Kidney (tissue), 22 donors: Measurements from ENCODE around the gene BLOC1S3. TPM values are rescaled to one million over a fixed set of nuclear protein-coding genes. Genes with fewer than 3 reads are reported as not detected.
A peak's percentile ranks its signal among the peaks of the same experiment; 100 is the strongest.

Experiments used
- DNase-seq, 5 donors: peaks; one replicate each; pipeline ENCODE4 v3.0.0-alpha.2; 2013 to 2020
- FAIRE-seq: peaks from 2 replicates; lab custom pipeline; 2012; peaks lifted over from hg19 to GRCh38; lab: Jason Lieb, UNC
- H3K27ac ChIP-seq, 2 donors: one replicate each; pipeline ENCODE4 v1.7.0; 2013; ENCODE audit warnings: low read depth in 2 of 2, low read length in 2 of 2, inconsistent platforms in 1 of 2
- H3K27me3 ChIP-seq: one replicate; pipeline ENCODE4 v1.7.1; 2013; ENCODE audit warnings: low read length, inconsistent platforms; ENCODE audit not compliant: control insufficient read depth, insufficient read depth
- H3K36me3 ChIP-seq, 3 donors: one replicate each; pipeline versions ENCODE4 v1.7.0 to v1.7.1; 2013; ENCODE audit warnings: low read length in 3 of 3, control low read depth in 1 of 3, inconsistent platforms in 1 of 3; ENCODE audit not compliant: insufficient read depth in 3 of 3, control insufficient read depth in 2 of 3
- H3K4me1 ChIP-seq, 3 donors: one replicate each; pipeline versions ENCODE4 v1.7.0 to v1.7.1; 2013; ENCODE audit warnings: low read length in 3 of 3, inconsistent platforms in 1 of 3, low read depth in 1 of 3; ENCODE audit not compliant: control insufficient read depth in 2 of 3, insufficient read depth in 2 of 3
- H3K4me3 ChIP-seq, 3 donors: one replicate each; pipeline versions ENCODE4 v1.7.0 to v1.8.1; 2013; ENCODE audit warnings: low read length in 3 of 3, control low read depth in 1 of 3, inconsistent platforms in 1 of 3
- H3K9ac ChIP-seq, 3 donors: one replicate each; pipeline versions ENCODE4 v1.7.0 to v1.7.1; 2013; ENCODE audit warnings: low read length in 3 of 3, control low read depth in 1 of 3, inconsistent platforms in 1 of 3
- H3K9me3 ChIP-seq, 3 donors: one replicate each; pipeline versions ENCODE4 v1.7.0 to v1.7.1; 2013; ENCODE audit warnings: low read length in 3 of 3, control low read depth in 1 of 3, inconsistent platforms in 1 of 3; ENCODE audit not compliant: control insufficient read depth in 2 of 3, insufficient read depth in 1 of 3
- CTCF ChIP-seq: IDR thresholded peaks from 3 replicates; pipeline ENCODE4 v1.5.1; 2012; ENCODE audit warnings: mild to moderate bottlenecking, moderate library complexity, borderline replicate concordance; ENCODE audit not compliant: insufficient read depth; ENCODE audit errors: extremely low read depth
- intact Hi-C: fragments of 100-400 bp; cut with DNase I; formaldehyde crosslinking; loops from one replicate; pipeline ENCODE4 v1.11.1; 2022
- long read RNA-seq, 10 donors: library from polyadenylated mRNA in 1 of 10; unstranded in 1 of 10; transcript quantifications; one replicate each; pipeline ENCODE4 v2.0.0 and lab custom pipeline, GENCODE V29; 2021 to 2026
- polyA plus RNA-seq: library from polyadenylated mRNA; stranded (reverse); fragments of 350-450 nt; fragmentation: Illumina TruSeq; extraction: RNeasy Lipid Tissue Mini Kit (QIAGEN cat#74804); gene quantifications from one replicate; pipeline ENCODE4 v1.2.3, GENCODE V29; 2014; ENCODE audit warnings: low read depth, low replicate concordance; ENCODE audit not compliant: insufficient read depth
- total RNA-seq: library from RNA; stranded (reverse); fragmentation: NEBNext Ultra II Directional; extraction: Animal tissue kit (Norgen Biotek cat#: 25700); gene quantifications from one replicate; pipeline ENCODE4 v1.2.1, GENCODE V29; 2021
- donor health status: control.
- donor health status: control.
- donor health status: control.
- donor health status: control.
- donor health status: control.
- donor health status: DM: yes; HTN: yes; CAD: no.
- donor health status: Normal renal cell carcinoma (clear cell type).

Gene BLOC1S3
- total RNA-seq = 13.2 TPM
- 5.2 TPM for polyA plus RNA-seq
- long read RNA-seq, donor 1, partial matches to known transcripts = 0 of 1 reads
- long read RNA-seq, donor 1, other reads (novel, unspliced or antisense) = 0 of 1 reads
- long read RNA-seq, donor 2, partial matches to known transcripts = 0 of 1 reads
- long read RNA-seq, donor 2, other reads (novel, unspliced or antisense) = 0 of 1 reads
- long read RNA-seq, donor 3, partial matches to known transcripts = 0 of 1 reads
- long read RNA-seq, donor 3, other reads (novel, unspliced or antisense) = 0 of 1 reads
- long read RNA-seq, donor 4, partial matches to known transcripts = 0 of 2 reads
- long read RNA-seq, donor 4, other reads (novel, unspliced or antisense) = 0 of 2 reads
- long read RNA-seq, donor 5 = 0 reads
- long read RNA-seq, donor 6 = 0 reads
- long read RNA-seq, donor 7, partial matches to known transcripts = 0 of 1 reads
- long read RNA-seq, donor 7, other reads (novel, unspliced or antisense) = 0 of 1 reads
- long read RNA-seq, donor 8, partial matches to known transcripts = 0 of 1 reads
- long read RNA-seq, donor 8, other reads (novel, unspliced or antisense) = 0 of 1 reads
- long read RNA-seq, donor 9 = 0 reads
- long read RNA-seq, donor 10, partial matches to known transcripts = 0 of 2 reads
- long read RNA-seq, donor 10, other reads (novel, unspliced or antisense) = 0 of 2 reads

- Histone ChIP-seq H3K4me3 (peak within 1 kb of the TSS; percentile 92 to 99 (median 93)), H3K4me1 (peaks cover 0 to 19% (median 4%) of the 10 kb centered on the region in 3 donors), H3K9me3 (no peaks in the 10 kb centered on the region), H3K27ac (peak within 1 kb of the TSS; percentile 85 to 91), H3K27me3 (no peaks in the 10 kb centered on the region), H3K9ac (peak within 1 kb of the TSS; percentile 54 to 88 (median 87)), H3K36me3 (no peaks in the 10 kb centered on the region)
- peak; percentile 99 for FAIRE-seq
- intact Hi-C loops = no loop called here
- DNase-seq = peak; percentile 100
- peak; percentile 22 for TF ChIP-seq CTCF
Measured at GRCh38 chr19:45178262-45179071, at the start of gene BLOC1S3. BLOC1S3 (plus strand) TSS chr19:45178784; CDS start chr19:45179297, 513 bp downstream.

- Histone ChIP-seq H3K4me3 (no peak overlapping the region), H3K9ac (no peak overlapping the region), H3K27me3 (no peaks in the 10 kb centered on the region), H3K36me3 (no peaks in the 10 kb centered on the region), H3K9me3 (no peaks in the 10 kb centered on the region), H3K4me1 (peaks cover 0 to 12% (median 9%) of the 10 kb centered on the region in 3 donors), H3K27ac (no peak overlapping the region)
- TF ChIP-seq CTCF = no peak
- intact Hi-C loops = no loop called here
- no peak for FAIRE-seq
- DNase-seq = no peak
Measured at GRCh38 chr19:45128806-45129205, 49.8 kb upstream of the BLOC1S3 start.

GRCh38 chr19:45130236-45130635 lies 48.3 kb upstream of the BLOC1S3 start:
- TF ChIP-seq CTCF = no peak
- DNase-seq (peak in 1 of 5 donors; percentile 26), FAIRE-seq (no peak)
- H3K4me1 ChIP-seq = peaks cover 0 to 12% (median 9%) of the 10 kb centered on the region in 3 donors
- intact Hi-C loops = no loop called here
- H3K9ac ChIP-seq = no peak overlapping the region
- no peaks in the 10 kb centered on the region for H3K27me3 ChIP-seq
- no peak overlapping the region for H3K27ac ChIP-seq
- H3K9me3 ChIP-seq = no peaks in the 10 kb centered on the region
- no peaks in the 10 kb centered on the region for H3K36me3 ChIP-seq
- H3K4me3 ChIP-seq = no peak overlapping the region
